NCI-H345 treated with DMSO at 0.1 percent for 48 hours (cell line): ENCODE data around the gene FXYD7.
"Not testable (repeated sequence)": the region's sequence is repeated elsewhere in the genome, so short reads cannot be mapped to it uniquely, and the experiment has no call there.

Experiments
- DNase-seq: peaks from one replicate; lab custom pipeline; 2025; ENCODE audit not compliant: unreplicated experiment; lab: John Stamatoyannopoulos, UW

FXYD7 gene

DNA sequence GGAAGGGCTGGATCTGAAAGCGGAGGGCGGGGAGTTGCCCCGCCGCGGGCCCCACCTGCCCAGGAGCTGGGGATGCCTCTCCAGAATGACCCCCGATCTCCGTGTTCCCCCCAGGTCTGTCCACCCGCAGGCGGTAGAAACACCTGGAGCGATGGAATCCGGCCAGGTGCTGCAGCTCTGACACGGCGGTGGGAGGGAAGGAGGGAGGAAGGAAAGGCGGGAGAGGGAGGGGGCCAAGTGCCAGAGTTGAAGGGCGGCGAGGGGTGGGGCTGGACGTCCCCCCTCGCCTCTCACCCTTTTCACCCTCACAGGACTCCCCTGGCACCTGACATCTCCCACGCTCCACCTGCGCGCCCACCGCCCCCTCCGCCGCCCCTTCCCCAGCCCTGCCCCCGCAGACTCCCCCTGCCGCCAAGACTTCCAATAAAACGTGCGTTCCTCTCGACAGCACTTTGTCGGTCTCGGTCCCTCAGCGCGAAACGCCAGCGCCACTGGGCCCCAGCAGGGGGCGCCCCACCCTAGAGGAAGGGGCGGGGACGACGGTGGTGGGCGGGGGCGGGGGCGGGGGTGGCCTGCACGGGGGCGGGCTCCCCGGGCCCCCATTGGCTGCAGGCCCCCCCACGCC is 337 bp upstream of the FXYD7 start:
- no peak for DNase-seq

DNA sequence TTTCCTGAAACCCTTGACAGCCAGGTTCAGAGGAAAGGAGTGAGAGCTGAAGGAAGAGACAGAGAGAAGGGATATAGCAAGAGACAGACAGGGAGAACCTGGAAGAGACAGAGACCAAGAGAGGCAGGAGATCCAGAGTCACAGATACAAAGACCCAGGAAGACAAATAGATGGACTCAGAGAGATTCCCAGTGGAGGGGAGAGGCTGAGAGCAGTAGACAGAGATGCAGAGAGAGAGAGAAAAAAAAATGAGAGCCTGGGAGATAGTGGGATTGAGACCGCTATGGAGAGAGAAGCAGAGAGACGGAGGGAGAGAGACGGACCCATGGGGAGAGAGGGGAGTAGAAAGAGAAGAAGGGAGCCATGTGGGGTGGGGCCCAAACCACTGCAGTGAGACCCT is 763 bp downstream of the FXYD7 start:
- DNase-seq = no peak

DNA sequence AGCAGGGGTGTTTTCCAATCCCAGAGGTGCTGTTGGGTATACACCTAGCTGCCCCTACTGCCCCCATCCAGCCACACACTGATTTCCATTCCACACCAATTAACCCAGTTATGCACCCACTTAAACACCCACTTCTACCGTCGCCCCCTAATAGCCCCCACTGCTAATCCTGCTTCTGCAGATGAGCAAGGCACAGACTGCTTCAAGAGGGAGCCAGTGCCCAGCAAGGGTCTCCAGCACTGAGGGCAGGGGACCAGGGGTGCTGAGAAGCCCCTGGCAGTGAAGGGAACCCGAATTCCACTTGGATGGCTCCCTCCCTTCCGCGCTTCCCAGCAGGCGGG is 1.2 kb downstream of the FXYD7 start:
- no peak for DNase-seq

DNA sequence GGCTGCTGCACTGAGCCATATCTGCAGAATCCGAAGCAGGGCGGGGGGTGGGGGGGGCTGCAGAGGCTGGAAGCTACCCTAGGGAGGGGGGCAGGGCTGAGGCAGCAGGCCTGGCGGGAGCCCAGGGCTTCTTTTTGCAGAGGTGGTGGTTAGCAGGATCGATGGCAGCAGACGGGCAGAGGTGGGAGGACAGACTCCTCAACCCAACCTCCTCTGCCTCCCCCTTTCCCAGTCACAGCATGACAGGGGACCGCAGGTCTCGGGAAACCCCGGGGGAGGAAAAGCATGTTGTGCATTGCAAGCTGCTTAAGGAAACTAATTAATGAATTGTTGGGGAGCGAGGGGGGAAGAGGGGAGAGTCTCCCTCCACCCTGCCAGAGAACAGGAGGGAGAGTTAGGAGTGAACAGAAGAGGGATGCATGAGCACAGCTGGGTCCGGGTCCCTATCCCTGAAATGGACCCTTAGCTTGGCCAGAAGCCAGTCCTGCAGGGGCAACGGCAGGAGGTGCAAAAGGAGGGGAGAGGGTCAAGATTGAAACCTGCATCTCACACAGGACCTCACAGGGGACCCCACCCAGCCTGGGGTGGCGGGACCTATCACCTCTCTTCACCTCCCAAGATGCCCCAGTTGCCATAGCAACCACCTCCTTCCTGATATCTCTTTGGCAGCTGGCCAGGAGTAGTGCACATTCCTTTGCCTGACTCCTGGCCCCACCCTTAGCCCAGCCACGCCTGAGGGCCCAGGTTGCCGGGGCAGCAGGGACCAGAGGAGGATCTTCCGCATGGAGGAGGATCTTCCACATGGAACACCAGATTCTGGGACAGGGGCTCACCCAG is 1.8 kb downstream of the FXYD7 start:
- no peak for DNase-seq

DNA sequence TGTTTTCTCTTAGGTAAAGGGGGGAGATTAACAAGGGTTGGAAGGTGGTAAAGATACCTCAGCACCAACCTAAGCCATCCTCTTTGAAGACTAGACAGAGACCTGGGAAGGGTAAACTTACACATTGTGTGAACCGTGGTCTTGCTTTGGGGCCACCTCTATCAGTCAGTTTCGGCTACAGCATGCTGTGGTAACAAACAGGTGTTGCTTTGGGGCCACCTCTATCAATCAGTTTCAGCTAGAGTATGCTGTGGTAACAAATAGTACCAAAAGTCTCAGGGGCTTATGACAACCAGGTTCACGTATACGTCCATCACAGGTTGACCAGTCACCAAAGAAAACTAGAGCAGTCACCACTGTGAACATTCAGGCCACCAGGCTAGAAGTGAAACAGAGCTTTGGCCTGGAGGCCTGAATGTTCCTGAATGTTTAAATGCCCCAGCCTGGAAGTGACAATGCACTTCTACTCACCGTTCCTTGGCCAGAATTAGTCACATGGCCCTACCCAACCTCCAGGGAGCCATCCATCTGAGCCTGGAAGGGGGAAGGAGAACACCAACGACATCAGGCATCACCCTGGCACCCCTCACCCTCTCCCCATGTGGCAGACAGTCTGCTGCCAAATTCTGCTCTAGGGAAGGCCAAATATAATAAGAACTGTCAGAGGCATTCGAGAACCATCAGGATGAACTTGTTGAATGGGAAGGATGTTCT is 3.8 kb downstream of the FXYD7 start:
- DNase-seq = no peak

DNA sequence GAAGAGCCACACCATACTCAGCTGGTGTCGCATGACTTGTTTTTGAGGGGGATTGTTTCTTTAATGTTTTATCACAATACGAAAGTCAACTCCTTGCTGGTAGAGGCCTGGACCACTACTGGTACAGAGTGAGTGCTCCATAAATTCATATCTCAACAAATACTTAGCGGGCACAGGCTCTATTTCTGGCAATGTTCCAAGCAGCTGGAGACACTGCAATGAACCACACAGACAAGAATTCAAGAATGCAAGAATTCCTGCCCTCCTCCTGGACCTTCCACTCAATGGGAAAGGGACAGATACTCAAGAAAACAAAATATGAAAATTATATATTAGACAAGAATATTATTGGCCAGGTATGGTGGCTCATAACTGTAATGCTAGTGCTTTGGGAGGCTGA is 6.4 kb downstream of the FXYD7 start:
- DNase-seq = no peak

DNA sequence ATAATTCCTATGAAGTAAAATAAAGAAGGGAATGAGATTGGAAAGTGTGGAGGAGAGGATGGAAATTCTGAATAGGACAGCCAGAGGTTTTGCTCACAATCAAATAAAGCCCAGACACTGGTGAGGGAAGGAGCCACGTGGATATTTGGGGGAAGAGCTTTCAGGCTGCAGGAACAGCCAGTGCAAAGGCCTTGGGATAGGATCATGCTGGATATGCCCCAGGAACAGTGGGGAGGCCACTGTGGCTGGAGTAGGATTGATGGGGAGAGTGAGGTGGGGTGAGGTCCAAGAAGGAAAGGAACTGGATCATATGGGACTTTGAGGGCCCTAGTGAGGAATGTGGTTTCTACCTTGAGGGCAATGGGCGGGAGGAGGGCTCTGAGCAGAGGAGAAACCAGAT is 7.4 kb downstream of the FXYD7 start:
- DNase-seq = no peak

DNA sequence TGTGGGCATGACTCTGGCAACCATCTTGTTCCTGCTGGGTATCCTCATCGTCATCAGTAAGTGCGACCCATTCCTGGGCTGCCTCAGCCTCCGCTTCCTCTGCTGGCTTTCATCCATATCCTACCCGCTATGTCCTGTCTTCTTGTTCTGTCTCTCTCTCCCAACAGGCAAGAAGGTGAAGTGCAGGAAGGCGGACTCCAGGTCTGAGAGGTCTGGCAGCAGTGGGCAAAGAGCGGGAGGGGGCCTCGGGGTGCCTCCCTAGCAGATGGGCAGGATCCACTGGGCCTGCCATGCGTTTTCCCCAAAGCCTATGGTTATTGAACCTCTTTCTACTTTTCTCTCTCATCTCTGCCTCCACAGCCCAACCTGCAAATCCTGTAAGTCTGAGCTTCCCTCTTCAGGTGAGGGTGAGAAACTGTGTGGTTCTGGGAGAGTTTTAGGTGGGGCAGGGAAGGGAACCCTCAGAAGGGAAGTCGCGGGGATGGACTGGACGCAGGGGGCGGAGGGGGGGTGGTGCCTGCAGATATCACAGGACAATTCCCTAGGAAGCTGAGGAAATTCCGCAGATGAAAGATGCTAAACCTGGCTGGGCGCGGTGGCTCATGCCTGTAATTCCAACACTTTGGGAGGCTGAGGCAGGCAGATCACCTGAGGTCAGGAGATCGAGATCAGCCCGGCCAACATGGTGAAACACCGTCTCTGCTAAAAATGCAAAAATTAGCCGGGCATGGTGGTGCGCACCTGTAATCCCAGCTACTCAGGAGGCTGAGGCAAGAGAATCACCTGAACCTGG is 8.4 kb downstream of the FXYD7 start:
- DNase-seq = no peak

DNA sequence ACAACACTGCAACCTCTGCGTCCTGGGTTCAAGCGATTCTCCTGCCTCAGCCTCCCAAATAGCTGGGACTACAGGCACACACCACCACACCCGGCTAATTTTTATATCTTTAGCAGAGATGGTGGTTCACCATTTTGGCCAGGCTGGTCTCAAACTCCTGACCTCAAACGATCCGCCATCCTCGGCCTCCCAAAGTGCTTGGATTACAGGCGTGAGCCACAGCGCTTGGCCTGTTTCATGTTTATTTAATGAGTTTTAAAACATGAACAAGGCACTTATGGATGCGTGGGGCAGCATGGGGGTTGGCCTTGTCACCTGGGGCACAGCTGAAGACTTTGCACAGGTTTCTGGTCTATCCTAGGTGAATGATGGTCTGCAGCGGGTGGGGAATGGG is 10.1 kb downstream of the FXYD7 start:
- DNase-seq = not testable (repeated sequence)

DNA sequence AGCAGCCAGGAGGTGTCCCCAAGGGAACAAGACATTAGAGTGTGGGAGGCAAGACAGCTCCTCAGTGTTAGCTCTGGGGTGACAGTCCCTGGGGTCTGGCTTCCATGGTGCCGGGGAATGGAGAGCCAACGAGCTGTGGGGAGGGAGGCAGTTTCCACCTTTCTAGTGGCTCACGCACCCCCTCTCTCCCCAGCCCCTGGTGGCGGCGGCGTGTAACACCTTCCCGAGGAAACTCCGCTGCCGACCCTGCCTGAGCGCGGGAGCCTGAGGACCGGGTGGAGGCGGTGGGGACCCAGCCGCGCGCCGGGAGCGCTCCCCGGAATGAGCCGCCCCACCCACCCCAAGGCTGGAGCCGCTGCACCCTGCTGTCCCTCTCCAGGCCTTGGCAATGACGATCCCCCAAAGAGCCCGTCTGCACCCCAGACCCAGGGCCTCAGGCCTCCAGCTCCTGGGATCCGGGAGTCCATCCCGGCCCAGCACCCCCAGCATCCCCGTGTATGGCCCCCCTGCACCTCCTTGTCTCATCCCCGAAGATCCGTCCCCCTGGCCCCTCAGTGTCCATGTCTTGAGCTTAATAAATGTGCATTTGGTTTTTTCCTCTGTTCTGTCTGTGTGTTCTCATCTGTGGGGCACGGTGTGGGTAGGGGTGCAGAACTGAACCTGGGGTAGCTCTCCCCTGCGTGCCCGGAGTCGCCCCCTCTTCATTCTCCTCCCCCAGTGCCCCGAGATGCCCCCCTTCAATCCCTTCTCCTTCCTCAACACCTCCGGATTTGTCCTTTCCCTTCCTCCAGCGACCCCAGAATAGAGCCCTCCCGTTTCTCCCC is 10.9 kb downstream of the FXYD7 start:
- DNase-seq = no peak

DNA sequence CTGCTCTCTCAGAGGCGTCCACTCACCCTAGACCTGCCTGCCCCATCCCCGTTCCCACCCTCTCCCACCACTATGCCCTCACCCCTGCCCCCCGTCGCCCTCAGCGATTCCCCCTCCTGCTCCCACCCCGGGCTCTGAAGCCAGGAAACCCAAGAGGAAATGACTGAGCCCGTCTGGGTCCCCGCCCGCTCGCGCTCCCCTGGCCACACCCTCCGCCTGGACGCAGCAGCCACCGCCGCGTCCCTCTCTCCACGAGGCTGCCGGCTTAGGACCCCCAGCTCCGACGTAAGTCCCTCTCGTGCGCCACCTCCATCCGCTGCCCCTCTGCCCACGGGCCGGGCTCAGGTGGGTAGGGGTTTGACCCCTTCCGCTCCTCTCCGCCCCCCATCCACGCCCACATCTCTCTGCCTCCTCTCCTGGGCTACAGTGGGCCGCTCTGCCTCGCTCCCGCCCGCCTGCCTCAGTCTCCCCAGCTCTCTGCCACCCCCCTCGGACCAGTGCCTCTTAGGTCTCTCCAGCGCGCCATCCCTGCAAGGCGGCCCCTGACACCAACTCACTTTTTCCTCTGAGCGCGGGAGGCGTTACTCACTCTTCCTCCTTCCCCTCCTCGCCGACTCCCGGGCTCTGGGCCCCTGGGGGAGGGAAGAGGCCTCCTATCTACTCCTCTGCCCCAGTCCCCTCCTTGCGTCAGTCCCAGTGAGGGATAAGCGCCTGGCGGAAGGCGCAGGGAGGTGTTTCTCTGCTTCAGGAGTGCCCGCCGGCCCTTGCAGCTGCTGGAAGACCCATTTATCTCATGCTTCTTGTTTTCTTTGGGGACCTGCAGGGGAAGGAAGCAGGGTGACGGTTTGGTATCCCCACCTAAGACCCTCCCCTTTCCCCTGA is 11.7 kb downstream of the FXYD7 start, which contains the start of gene FXYD5:
FXYD5 (plus strand) TSS at position 211 of the 882 bp plus-strand sequence. CDS start 816 bp downstream, outside the sequence.
- no peak for DNase-seq

DNA sequence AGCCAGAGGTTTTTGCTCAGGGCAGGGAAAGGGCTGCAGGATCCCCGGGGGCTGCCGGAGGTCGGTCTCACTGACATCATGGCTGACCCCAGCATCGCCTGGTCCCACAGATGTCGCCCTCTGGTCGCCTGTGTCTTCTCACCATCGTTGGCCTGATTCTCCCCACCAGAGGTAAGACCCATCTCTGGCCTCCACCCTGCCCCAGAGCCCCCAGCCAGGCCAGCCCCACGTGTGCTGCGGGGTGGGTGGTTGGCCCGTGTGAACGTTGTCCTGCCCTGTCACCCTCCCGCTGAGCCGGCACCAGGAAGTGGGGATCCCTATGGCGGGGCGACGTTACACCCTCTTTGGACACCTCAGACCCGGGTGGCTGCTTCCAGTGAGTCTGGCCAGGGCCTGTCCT is 12.4 kb downstream of the FXYD7 start:
- no peak for DNase-seq

DNA sequence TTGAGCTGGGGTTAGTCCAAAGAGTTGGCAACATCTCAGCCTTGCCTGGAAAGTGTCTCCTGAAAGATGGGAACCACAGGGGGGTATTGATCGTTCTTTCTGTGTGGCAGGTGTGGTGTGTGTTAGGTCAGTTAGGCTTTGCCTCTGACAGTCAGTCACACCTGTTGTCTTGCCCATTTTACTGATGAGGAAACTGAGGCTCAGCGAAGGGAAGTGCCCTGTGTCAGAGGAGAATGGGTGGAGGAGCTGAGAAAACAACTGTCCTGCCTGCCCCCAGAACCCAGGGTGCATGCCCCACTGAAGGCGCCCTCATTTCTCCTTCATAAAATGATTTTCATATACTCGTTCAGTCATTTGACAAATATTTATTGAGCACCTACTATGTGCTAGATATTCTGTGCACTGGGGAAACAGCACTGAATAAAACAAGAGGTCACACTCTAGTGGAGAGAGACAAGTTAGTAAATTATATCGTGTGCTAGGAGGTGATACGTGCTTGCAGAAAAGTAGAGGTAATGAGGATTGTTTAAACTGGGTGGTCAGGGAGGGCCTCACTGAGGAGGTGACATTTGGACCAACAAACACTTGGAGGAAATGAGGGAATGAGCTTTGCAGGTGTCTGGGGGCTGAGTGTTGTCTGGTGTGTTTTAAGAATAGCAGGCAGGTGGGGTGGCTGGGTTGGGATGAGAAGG is 13.1 kb downstream of the FXYD7 start:
- DNase-seq = no peak

DNA sequence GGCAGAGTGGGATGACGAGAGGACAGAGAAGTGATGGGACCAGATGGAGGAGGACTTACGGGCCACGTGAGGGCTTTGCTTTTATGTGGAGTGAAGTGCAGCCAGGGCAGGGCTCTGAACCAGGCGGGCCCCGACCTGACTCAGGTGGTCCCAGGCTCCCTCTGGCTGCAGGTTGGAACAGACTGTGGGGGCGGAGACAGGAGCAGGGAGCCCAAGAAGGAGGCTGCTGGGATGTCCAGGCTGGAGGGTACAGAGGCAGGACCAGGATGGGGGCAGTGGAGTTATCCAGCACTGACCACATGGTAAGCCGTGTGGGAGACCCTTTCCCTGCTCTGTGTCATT is 13.6 kb downstream of the FXYD7 start:
- no peak for DNase-seq

DNA sequence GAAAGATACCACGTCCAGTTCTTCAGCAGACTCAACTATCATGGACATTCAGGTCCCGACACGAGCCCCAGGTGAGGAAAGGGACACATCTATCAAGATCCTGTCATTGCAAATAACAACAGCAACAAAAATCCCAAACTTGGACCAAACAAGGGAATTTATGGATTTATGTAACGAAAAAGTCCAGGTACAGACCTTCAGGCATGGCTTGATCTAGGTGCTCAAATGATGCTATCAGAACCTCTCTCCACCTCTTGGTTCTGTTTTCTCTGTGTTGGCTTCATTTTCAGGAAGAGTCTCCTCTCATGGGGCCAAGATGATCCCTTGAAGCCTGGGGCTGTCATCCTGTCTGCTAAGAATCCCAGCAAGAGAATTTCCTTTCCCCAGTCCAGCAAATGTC is 14.4 kb downstream of the FXYD7 start:
- DNase-seq = no peak

DNA sequence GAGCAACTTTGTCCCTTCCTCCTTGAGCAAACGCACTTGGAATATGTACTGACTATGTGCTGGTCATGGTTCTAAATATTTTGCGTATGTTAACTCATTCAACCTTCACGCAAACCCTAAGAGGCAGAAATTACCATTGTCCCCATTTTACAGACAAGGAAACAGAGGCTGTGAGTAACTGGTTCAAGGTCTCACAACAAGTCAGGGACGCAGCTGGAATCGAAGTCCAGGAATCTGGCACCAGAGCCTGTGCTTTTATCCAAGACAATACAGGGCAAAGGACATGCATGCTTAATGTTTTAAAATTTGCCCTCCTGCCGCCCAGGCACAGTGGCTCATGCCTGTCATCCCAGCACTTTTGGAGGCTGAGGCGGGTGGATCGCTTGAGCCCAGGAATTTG is 16.6 kb downstream of the FXYD7 start:
- no peak for DNase-seq

DNA sequence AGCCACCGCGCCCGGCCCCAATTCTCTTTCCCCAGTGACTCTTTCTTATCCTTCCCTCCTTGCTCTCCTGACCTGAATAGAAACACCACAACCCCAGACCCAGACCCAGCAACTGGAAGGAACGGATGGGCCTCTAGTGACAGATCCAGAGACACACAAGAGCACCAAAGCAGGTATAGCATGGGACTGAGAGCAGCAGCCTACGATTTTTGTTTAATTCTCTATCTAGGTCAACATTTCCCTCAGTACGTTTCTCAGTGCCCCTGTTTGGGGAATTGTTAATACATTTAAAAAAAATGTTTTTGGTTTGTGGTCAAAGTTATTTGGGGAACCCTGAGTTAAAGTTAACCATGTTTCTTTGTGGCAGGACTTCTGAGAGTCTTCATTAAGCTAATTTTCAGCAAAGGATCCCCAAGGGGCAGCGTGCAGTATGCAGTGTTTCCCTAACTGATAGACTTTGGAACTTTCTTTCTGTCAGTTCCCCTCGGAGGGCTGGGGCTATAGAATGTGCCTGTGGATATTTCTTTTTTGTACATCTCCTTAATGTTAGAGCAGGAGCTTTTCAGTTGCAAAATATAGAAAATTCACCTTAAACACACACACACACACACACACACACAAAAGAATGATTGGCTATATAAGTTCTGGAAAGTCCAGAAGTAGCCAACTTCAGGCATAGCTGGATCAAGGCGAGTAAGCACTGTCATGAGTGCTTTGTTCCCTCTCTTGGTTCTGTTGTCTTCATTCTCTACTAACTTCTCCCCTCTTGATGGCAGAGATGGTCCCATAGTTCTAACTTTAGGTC is 17.8 kb downstream of the FXYD7 start:
- DNase-seq = no peak

DNA sequence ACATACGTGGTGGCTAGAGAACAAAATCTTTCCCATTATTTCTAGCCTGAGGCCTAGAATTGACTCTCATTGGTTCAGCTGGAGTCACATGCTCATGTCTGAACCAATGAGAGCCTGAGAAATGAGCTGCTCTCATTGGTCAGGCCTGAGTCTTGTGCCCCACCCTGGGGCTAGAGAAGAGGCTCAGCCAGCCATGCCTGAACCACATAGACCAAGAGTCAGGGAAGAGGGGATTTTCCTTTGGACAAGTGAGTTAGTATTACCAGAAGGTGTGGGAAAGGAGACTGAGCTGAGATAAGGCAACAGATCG is 18.3 kb downstream of the FXYD7 start:
- no peak for DNase-seq
